Cardiac muscle cell (in vitro differentiated cells and primary cell): ENCODE measurements around the gene TMEM176B. TPM values are rescaled to one million over a fixed set of nuclear protein-coding genes. Genes with fewer than 3 reads are reported as not detected.

Experiments used
- DNase-seq, 2 donors: peaks; one replicate each; pipeline versions ENCODE4 v3.0.0 to v3.0.0-alpha.2; 2010 to 2017; ENCODE audit warnings: low read depth in 1 of 2, low spot score in 1 of 2
- H3K27ac ChIP-seq: fragments of 200-600 bp; sonication (generic); 2 replicates; pipeline ENCODE4 v1.5.1; 2016
- H3K27me3 ChIP-seq: fragments of 200-600 bp; sonication (generic); 2 replicates; pipeline ENCODE4 v1.6.0; 2016; ENCODE audit warnings: control low read depth
- H3K36me3 ChIP-seq: fragments of 200-600 bp; sonication (generic); 2 replicates; pipeline ENCODE4 v1.5.1; 2016; ENCODE audit warnings: control low read depth
- H3K4me1 ChIP-seq: fragments of 200-600 bp; sonication (generic); 2 replicates; pipeline ENCODE4 v1.8.1; 2017; ENCODE audit warnings: low read depth, mild to moderate bottlenecking, mixed run types
- H3K4me3 ChIP-seq: fragments of 200-600 bp; sonication (generic); 2 replicates; pipeline ENCODE4 v1.5.1; 2016; ENCODE audit warnings: mild to moderate bottlenecking
- H3K9me3 ChIP-seq: fragments of 200-600 bp; sonication (generic); 2 replicates; pipeline ENCODE4 v1.5.1; 2017; ENCODE audit warnings: low read depth, mild to moderate bottlenecking, control low read depth
- polyA plus RNA-seq: library from polyadenylated mRNA; unstranded; fragments of >200 nt; fragmentation: Nextera tagmentation; extraction: Ambion mirVana; gene quantifications from 2 replicates; pipeline ENCODE4 v1.2.1, GENCODE V29; 2016
- total RNA-seq: library from RNA; depleted of rRNA; stranded (reverse); fragments of >200 nt; gene quantifications from 2 replicates; pipeline ENCODE4 v1.2.3, GENCODE V29; 2016
- TF ChIP-seq, protein P1 (sequence below): IDR thresholded peaks from 2 replicates; pipeline ENCODE4 v1.5.1; 2012; ENCODE audit warnings: low read depth, mild to moderate bottlenecking, low read length

The TMEM176B gene
- total and polyA plus RNA-seq, 2 experiments from 2014 or later = 30.6 to 41.8 TPM

DNA sequence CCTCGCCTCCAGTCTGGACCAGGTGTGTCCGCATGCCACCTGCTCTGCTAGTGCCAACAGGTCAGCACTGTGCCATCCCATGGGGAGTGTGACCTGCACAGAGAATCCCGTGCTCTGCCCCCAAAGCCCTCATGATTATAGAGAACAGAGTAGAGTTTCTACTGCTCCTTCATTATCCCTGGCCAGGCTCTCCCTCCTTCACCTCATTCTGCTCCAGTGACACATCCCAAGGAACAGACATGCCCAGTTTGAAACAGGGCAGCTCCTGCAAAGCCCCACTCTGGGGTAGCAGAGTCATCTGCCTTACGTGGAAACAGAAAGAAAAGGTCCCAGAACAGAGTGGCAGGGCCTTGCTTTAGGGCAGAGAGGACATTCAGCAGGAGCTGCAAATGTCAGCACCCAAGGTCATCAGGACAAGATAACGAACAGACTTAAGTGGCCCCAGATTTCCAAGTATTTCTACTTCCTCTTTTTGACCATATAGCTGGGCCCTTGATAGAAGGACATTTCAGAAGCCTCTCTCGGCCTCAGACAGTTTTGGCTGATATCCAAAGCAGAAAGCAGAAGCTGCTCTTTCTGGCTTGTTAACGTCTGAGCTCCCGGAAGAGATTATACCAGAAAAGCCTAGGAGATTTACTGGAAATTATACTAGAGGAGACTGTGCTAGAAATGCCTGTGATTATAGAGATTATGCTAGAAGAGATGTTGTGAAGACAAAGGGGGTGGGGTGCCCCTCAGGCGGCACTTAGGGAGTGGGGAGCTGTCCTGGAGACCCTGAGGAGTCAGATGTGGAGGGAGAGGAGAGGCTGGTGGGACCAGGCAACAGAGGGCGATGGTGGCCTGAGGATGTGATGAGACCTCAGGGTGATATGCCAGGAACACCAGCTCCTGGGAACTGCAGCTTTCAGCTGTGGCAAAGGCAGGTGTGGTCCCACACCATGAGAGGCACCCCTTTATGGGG is 12.6 kb downstream of the TMEM176B start:
- Histone ChIP-seq H3K9me3 (no peaks in the 10 kb centered on the region), H3K36me3 (no peaks in the 10 kb centered on the region), H3K4me3 (no peak overlapping the region), H3K4me1 (peaks cover 43% of the 10 kb centered on the region), H3K27me3 (no peaks in the 10 kb centered on the region), H3K27ac (peak overlapping the region; percentile 73)
- TF ChIP-seq, protein P1, sequence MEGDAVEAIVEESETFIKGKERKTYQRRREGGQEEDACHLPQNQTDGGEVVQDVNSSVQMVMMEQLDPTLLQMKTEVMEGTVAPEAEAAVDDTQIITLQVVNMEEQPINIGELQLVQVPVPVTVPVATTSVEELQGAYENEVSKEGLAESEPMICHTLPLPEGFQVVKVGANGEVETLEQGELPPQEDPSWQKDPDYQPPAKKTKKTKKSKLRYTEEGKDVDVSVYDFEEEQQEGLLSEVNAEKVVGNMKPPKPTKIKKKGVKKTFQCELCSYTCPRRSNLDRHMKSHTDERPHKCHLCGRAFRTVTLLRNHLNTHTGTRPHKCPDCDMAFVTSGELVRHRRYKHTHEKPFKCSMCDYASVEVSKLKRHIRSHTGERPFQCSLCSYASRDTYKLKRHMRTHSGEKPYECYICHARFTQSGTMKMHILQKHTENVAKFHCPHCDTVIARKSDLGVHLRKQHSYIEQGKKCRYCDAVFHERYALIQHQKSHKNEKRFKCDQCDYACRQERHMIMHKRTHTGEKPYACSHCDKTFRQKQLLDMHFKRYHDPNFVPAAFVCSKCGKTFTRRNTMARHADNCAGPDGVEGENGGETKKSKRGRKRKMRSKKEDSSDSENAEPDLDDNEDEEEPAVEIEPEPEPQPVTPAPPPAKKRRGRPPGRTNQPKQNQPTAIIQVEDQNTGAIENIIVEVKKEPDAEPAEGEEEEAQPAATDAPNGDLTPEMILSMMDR = no peak
- peak; percentile 21 to 48 for DNase-seq

DNA sequence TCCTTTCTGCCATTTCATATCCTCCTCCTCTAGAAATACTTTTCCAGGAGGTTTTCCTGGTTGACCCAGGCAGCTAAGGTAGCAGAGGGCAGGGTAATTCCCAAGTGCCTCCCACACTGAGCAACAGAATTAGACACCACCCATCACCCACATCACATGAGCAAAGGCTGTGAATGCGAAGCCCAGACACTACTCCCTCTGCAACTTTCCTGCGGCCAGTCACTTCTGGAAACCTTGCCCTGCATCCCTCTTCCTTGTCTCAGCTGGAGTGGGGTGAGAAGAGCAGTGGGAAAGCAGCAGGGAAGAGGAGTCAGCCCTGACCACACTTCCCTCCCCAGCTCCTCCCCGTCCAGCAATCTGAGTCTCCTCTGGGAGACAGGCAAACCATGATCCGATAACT is 15.2 kb downstream of the TMEM176B start:
- Histone ChIP-seq H3K4me1 (peaks cover 29% of the 10 kb centered on the region), H3K27me3 (no peaks in the 10 kb centered on the region), H3K4me3 (no peak overlapping the region), H3K9me3 (no peaks in the 10 kb centered on the region), H3K27ac (no peak overlapping the region), H3K36me3 (no peaks in the 10 kb centered on the region)
- no peak for DNase-seq
- TF ChIP-seq, protein P1 = no peak

DNA sequence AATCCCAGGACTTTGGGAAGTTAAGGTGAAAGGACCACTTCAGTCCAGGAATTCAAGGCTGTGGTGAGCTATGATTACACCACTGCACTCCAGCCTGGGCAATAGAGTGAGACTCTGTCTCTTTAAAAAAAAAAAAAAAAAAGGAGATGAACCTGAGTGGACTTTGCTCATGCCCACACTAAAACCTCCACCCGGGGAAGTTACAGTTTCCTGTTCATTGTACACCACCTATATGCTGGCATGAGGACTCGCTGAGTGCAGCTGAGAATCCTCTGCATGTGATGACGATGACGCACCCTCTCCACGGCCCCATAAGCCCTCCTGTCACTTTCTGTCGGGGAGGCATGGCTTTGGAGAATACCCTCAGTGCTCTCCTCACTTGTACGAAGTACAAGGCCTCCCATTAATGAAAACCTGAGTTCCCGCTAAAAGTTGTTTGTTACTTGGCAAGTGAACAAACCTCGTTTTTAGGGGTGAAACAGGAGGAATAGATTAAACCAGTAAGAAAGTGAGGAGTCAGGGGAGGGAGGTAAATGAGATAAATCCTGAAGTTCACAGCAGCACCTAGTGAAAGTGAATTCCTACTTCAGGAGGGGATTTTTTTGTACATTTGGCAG is 15.9 kb downstream of the TMEM176B start:
- H3K9me3 ChIP-seq = no peaks in the 10 kb centered on the region
- H3K4me1 ChIP-seq = peaks cover 29% of the 10 kb centered on the region
- no peaks in the 10 kb centered on the region for H3K36me3 ChIP-seq
- H3K4me3 ChIP-seq = no peak overlapping the region
- H3K27me3 ChIP-seq = no peaks in the 10 kb centered on the region
- DNase-seq = no peak
- TF ChIP-seq, protein P1 = no peak
- no peak overlapping the region for H3K27ac ChIP-seq

DNA sequence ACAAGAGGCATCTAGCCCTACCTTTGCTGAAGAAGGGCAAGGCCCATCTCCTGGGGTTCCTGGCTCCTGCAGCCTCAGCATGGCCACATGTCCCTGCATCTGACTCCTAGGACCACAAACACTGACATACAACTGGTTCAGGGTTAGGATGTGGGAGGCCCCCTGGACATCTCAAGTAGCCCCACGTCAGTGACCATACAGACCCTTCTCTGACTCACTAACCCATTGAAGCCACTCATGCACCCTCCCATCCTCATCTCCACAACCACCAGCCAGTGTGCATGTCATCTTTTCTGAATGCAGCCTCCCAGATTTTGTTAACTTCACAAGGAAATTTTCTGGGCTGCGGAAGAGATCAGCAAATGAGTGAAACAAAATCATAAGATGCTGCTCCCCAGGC is 18.2 kb downstream of the TMEM176B start:
- Histone ChIP-seq H3K4me1 (peaks cover 13% of the 10 kb centered on the region), H3K4me3 (no peak overlapping the region), H3K9me3 (no peaks in the 10 kb centered on the region), H3K27ac (no peak overlapping the region), H3K36me3 (no peaks in the 10 kb centered on the region), H3K27me3 (no peaks in the 10 kb centered on the region)
- TF ChIP-seq, protein P1 = no peak
- DNase-seq = no peak

DNA sequence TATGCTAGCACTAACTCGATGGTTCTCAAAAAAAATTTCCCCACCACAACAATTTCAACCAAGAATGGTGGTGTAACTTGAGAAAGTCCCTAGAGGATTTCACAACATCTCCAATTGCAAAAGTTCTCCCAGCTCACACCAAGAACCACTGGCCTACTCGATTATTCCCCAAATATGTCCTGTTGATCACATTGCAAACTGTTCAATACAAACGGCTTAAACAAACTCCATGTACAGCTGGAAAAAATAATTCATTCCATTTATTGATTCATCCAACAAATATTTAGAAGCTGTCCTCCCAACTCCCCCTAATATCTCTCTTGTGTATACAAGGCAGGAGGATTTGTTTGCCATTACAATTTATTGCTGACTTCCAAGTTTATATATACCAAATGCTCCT is 19.1 kb downstream of the TMEM176B start:
- Histone ChIP-seq H3K27me3 (peaks cover 3% of the 10 kb centered on the region), H3K27ac (no peak overlapping the region), H3K9me3 (no peaks in the 10 kb centered on the region), H3K4me1 (peaks cover 9% of the 10 kb centered on the region), H3K4me3 (no peak overlapping the region), H3K36me3 (no peaks in the 10 kb centered on the region)
- TF ChIP-seq, protein P1 = no peak
- peak in 1 of 2 donors; percentile 55 for DNase-seq
